ENCODE measurements around the gene TGFB1. TPM values are rescaled to one million over a fixed set of nuclear protein-coding genes. Genes with fewer than 3 reads are reported as not detected.

The TGFB1 gene
- total and polyA plus RNA-seq, 2 of the 13 experiments (the other 11 are each of a cell fraction or from before 2014, with no cell fraction given): 4.1 to 5.4 TPM

DNA sequence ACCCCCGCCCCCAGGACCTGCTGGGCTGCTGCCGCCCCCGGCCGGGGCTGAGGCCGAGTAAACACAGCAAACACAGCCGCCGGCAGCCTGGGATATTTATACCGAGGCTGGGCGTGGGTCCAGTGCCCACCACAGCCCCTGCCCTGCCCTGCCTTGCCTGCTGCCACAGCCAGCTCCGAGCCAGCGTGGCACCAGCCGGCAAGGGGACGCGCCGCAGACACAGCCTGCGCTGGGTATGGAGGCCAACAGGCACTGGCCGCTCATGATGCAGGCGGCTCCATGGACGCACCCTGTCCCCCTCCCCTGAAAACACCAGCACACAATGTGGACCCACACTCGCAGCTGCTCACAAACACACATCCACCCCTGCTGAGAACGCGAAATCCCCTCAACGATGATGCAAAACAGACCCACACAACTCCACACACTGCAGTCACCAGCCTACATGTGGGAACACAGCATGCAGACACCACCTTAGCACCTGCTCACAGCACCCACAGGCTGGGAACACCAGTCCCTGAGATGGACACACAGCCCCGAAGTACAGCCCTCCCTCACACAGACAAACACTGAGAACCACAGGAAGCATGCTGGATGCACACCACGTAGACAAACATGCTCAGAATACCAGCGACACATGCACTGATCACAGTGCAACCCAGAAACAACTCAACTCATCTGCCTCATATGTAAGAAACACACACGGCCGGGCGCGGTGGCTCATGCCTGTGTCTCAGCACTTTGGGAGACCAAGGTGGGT lies 27.6 kb downstream of the TGFB1 start (continued):
- TF ChIP-seq, protein P1, sequence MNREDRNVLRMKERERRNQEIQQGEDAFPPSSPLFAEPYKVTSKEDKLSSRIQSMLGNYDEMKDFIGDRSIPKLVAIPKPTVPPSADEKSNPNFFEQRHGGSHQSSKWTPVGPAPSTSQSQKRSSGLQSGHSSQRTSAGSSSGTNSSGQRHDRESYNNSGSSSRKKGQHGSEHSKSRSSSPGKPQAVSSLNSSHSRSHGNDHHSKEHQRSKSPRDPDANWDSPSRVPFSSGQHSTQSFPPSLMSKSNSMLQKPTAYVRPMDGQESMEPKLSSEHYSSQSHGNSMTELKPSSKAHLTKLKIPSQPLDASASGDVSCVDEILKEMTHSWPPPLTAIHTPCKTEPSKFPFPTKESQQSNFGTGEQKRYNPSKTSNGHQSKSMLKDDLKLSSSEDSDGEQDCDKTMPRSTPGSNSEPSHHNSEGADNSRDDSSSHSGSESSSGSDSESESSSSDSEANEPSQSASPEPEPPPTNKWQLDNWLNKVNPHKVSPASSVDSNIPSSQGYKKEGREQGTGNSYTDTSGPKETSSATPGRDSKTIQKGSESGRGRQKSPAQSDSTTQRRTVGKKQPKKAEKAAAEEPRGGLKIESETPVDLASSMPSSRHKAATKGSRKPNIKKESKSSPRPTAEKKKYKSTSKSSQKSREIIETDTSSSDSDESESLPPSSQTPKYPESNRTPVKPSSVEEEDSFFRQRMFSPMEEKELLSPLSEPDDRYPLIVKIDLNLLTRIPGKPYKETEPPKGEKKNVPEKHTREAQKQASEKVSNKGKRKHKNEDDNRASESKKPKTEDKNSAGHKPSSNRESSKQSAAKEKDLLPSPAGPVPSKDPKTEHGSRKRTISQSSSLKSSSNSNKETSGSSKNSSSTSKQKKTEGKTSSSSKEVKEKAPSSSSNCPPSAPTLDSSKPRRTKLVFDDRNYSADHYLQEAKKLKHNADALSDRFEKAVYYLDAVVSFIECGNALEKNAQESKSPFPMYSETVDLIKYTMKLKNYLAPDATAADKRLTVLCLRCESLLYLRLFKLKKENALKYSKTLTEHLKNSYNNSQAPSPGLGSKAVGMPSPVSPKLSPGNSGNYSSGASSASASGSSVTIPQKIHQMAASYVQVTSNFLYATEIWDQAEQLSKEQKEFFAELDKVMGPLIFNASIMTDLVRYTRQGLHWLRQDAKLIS (CRISPR knock-in tag; IDR thresholded peaks at IDR 0.05): no peak
- TF ChIP-seq ZZZ3 (CRISPR knock-in tag; IDR thresholded peaks at IDR 0.05; ENCODE audit: borderline replicate concordance) (no peak), HDAC1 (CRISPR knock-in tag; IDR thresholded peaks at IDR 0.05) (peak; percentile 38), FOXA3 (CRISPR knock-in tag; IDR thresholded peaks at IDR 0.05) (peak; percentile 39), HNRNPL (IDR thresholded peaks at IDR 0.05; ENCODE audit: low read depth, low read length) (peak; percentile 93), PAX8 (CRISPR knock-in tag; IDR thresholded peaks at IDR 0.05; ENCODE audit: borderline replicate concordance) (no peak)
- TF ChIP-seq, protein P2, sequence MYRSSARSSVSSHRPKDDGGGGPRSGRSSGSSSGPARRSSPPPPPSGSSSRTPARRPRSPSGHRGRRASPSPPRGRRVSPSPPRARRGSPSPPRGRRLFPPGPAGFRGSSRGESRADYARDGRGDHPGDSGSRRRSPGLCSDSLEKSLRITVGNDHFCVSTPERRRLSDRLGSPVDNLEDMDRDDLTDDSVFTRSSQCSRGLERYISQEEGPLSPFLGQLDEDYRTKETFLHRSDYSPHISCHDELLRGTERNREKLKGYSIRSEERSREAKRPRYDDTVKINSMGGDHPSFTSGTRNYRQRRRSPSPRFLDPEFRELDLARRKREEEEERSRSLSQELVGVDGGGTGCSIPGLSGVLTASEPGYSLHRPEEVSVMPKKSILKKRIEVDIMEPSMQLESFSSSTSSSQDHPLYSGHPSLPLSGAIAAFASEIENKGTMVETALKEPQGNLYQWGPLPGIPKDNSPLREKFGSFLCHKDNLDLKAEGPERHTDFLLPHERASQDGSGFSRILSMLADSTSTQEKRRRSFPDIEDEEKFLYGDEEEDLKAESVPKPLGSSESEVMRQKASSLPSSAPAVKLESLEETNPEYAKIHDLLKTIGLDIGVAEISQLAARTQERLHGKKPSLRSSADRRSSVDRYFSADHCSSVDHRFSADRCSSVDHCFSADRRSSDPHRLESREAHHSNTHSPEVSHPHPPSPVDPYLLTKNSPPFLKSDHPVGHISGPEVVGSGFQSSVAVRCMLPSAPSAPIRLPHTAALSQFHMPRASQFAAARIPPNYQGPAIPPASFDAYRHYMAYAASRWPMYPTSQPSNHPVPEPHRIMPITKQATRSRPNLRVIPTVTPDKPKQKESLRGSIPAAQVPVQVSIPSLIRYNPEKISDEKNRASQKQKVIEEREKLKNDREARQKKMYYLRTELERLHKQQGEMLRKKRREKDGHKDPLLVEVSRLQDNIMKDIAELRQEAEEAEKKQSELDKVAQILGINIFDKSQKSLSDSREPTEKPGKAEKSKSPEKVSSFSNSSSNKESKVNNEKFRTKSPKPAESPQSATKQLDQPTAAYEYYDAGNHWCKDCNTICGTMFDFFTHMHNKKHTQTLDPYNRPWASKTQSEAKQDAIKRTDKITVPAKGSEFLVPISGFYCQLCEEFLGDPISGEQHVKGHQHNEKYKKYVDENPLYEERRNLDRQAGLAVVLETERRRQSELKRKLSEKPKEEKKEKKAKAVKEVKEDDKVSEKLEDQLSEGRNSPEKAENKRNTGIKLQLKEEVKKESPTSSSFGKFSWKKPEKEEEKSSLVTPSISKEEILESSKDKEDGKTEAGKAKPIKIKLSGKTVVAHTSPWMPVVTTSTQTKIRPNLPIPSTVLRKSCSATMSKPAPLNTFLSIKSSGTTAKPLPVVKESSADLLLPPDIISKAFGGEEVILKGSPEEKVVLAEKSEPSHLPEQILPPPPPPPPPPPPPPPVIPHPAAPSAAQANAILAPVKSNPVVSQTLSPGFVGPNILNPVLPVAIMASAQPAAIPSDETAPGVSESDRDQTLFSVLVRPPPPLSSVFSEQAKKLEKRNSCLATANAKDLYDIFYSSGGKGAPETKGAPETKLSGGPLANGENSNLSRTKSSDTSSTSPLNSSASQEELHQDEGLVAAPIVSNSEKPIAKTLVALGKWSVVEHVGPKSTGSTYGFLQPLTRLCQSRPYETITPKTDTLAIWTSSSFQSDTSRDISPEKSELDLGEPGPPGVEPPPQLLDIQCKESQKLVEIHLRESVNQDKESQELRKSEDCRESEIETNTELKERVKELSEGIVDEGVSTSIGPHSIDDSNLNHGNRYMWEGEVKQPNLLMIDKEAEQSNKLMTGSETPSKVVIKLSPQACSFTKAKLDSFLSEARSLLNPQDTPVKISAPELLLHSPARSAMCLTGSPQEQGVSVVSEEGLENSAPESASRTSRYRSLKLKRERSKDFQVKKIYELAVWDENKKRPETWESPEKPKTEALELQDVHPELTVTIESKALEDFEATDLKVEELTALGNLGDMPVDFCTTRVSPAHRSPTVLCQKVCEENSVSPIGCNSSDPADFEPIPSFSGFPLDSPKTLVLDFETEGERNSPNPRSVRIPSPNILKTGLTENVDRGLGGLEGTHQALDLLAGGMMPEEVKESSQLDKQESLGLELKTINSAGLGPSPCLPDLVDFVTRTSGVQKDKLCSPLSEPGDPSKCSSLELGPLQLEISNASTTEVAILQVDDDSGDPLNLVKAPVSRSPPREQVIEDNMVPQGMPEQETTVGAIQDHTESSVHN (CRISPR knock-in tag; IDR thresholded peaks at IDR 0.05): no peak; the same call in 1 of the 2 replicates
- TF ChIP-seq, protein P3, sequence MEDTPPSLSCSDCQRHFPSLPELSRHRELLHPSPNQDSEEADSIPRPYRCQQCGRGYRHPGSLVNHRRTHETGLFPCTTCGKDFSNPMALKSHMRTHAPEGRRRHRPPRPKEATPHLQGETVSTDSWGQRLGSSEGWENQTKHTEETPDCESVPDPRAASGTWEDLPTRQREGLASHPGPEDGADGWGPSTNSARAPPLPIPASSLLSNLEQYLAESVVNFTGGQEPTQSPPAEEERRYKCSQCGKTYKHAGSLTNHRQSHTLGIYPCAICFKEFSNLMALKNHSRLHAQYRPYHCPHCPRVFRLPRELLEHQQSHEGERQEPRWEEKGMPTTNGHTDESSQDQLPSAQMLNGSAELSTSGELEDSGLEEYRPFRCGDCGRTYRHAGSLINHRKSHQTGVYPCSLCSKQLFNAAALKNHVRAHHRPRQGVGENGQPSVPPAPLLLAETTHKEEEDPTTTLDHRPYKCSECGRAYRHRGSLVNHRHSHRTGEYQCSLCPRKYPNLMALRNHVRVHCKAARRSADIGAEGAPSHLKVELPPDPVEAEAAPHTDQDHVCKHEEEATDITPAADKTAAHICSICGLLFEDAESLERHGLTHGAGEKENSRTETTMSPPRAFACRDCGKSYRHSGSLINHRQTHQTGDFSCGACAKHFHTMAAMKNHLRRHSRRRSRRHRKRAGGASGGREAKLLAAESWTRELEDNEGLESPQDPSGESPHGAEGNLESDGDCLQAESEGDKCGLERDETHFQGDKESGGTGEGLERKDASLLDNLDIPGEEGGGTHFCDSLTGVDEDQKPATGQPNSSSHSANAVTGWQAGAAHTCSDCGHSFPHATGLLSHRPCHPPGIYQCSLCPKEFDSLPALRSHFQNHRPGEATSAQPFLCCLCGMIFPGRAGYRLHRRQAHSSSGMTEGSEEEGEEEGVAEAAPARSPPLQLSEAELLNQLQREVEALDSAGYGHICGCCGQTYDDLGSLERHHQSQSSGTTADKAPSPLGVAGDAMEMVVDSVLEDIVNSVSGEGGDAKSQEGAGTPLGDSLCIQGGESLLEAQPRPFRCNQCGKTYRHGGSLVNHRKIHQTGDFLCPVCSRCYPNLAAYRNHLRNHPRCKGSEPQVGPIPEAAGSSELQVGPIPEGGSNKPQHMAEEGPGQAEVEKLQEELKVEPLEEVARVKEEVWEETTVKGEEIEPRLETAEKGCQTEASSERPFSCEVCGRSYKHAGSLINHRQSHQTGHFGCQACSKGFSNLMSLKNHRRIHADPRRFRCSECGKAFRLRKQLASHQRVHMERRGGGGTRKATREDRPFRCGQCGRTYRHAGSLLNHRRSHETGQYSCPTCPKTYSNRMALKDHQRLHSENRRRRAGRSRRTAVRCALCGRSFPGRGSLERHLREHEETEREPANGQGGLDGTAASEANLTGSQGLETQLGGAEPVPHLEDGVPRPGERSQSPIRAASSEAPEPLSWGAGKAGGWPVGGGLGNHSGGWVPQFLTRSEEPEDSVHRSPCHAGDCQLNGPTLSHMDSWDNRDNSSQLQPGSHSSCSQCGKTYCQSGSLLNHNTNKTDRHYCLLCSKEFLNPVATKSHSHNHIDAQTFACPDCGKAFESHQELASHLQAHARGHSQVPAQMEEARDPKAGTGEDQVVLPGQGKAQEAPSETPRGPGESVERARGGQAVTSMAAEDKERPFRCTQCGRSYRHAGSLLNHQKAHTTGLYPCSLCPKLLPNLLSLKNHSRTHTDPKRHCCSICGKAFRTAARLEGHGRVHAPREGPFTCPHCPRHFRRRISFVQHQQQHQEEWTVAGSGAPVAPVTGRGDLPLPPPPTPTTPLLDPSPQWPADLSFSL (CRISPR knock-in tag; IDR thresholded peaks at IDR 0.05): peak; percentile 52; the same call in 1 of the 2 replicates

Data from HepG2 (cell line).